GM21390 (cell line): ENCODE results near the gene BANP.
"Not testable (repeated sequence)": the region's sequence is repeated elsewhere in the genome, so short reads cannot be mapped to it uniquely, and the experiment has no call there.

Experiments used
- ATAC-seq: cut with Tn5 transposase; IDR thresholded peaks from one replicate; pipeline ENCODE4 v1.9.1; 2021; ENCODE audit not compliant: unreplicated experiment

Gene BANP

DNA sequence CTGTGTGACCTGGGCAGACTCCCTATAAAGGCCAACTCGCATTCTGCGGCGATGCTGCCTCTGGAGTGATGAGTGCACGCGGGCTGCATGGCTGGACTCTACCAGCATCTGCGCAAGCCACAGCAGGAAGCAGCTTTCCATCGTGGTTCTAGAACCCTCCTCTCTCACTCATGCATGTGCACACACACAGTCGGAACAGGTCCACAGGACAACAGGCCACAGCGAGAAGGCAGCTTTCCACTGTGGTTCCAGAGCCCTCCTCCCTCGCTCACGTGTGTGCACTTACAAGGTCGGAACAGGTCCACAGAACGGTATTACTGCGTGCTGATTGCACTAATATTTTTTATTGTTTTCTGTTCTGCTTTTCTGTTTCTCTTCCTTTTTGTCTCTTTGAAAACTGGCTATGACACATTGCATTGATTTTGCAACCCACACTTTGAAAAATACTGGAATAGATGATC is 92.9 kb downstream of the BANP start:
- ATAC-seq = peak; percentile 59

DNA sequence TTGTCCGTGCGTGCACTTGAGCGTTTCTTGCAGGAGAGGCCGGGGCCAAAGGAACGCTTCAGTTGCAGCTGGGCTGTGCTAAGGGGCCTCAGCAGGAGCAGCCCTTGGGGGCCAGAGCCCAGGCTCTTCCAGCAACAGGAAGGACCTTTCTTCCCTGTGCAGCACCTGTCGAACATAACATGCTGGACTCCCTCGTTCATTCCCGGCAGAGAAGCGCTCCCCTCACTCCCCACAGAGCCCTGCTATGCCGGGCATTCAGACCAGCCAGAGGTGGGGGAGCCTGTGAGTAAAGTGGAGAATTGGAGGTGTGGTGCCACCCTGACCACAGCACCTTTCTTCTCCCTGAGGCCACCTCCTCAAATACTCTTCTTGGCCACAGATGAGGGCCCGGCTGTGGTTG is 94.1 kb downstream of the BANP start:
- not testable (repeated sequence) for ATAC-seq

DNA sequence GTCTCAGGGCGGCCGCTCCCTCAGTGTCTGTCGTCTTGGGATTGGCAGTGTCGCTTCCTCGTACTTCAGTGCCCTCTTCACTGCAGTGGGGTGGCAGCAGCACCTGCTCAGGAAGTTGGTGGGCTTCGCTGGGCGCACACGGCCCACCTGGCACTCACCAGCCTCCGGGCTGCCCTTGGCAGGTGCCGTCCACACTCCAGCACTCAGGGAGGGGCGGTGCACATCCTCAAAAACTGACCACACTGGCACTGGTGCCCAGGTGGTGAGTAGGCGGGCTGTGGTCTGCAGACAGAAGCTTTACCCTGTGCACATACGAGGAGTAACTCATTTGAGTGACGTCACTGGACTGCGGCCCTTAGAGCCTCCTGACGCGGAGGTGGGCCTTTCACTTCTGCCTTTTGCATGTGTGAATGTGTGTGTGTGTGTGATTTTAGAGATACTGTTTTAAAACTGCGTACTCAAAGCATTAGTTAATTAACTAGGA is 94.6 kb downstream of the BANP start:
- ATAC-seq = peak; percentile 73

DNA sequence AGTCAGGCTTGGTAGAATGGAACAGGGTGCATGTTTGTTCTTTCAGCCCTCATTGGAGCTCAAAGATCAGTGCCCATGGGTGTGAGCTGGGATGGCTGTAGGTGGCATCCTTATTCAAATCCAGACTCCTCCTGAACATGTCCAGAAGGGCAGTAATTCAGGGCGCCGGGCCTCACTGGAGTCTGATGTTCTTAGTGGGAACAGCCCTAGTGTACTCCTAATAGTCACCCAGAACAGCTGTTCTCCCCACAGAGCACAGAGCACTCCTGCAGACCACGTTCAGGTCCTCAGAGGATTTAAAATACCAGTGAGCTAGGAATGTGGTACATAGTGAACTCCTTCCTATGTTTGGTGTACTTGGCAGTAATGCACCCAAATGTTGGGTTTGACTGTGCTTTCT is 96.2 kb downstream of the BANP start:
- no peak for ATAC-seq

DNA sequence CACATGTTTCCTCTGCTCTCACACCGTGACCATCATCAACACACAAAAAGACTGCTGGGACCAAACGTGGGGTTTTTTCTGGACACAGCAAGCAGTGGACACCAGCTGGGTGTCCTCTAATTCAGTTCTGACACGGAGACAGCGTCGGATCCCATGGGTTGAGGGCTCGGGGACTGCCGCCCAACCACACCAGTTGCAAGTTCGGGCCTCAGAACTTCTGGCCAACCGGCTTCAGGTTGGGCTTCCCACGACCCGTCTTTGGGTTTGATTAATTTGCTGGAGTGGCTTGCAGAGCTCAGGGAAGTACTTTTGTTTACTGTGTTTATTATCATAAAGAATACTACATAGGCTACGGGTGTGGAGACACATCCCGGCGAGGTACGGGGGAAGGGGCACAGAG is 97.8 kb downstream of the BANP start:
- no peak for ATAC-seq

DNA sequence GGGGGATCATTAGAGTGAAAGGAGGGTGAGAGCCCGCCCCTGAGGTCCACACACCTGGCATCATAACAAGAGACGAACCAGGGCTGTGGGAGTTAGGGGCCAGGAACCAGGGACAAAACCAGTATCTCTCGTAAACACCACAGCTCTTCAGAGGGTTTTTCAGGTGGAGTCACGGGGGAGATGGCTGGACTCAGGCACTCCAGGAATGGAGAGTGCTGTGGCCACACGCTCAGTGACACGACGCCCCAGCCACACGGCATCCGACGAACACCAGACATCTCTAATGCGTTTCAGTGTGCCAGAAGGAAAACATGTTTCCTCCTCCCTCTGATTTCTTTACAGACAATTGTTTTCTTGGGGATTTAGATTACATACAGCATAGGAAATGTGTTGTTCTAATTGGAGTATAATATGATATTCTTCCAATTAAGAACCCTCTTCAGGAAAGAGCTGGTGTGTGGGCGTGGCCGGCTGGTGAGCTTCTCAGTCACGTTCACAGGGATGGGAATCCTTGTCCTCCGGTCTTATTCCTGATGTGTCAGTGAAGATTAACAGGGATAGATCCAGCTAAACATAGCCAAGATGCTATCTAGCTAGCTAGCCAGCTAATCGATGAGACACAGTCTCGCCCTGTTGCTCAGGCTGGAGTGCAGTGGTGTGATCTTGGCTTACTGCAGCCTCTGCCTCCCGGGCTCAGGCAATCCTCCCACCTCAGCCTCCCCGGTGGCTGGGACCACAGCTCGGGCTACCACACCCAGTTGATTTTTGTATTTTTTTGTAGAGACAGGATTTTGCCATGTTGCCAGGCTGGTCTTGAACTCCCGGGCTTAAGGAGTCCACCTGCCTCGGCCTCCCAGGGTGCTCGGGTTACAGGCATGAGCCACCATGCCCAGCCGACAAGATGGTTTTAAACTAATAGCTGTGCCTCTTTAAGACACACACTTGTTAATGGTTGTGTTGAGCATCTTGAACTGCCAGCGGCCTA is 98.6 kb downstream of the BANP start:
- no peak for ATAC-seq

DNA sequence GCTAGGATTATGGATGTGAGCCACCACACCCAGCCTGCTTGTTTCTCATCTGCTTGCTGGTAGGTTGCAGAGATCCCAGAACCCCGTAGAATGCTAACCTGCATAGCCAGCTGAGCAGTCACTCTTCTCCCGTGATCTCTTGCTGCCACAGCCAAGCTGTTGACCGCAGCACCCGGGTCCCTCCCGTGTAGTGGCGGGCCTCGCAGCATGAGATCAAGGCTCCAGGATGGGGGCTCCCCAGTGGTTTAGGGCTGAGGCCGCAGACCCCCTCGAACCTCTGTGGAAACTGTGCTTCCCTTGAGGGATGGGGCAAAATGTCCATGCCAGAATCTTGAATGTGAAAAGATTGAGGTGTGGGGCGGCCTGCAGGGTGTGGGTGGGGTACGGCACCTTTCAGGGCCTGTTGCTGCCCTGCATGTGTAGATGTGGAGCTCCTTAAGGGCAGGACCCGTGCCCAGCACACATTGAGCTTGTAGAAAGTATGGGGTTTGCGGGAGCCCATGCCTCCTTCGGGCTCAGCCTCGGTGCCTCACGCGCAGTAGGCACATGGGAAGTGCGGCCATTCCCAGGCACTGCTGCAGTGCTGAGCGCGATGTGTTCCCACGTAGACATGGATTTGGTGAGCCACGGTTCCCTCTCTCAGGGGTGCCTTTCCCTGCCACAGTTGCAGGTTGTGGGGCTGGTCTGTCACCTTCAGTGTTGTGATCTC is 99.9 kb downstream of the BANP start:
- ATAC-seq = no peak

DNA sequence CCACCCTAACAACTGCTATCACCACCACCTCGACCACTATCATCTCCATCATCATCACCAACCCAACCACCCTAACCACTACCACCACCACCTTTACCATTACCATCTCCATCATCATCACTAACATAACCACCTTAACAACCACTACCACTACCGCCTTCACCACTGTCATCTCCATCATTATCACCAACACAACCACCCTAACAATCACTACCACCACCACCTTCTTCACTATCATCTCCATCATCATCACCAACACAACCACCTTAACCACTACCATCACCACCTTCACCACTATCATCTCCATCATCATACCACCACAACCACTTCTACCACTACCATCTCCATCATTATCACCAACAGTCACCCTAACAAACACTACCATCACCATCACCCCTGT is 101.4 kb downstream of the BANP start:
- ATAC-seq = no peak

DNA sequence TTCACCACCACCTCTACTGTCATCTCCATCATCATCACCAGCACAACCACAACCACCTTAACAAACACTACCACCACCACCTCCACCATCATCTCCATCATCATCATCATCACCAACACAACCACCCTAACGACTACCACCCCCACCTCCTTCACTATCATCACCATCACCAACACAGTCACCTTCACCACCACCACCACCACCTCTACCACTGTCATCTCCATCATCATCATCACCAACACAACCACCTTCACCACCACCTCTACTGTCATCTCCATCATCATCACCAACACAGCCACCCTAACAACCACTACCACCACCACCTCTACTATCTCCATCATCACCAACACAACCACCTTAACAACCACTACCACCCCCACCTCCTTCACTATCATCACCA is 102.2 kb downstream of the BANP start:
- not testable (repeated sequence) for ATAC-seq

DNA sequence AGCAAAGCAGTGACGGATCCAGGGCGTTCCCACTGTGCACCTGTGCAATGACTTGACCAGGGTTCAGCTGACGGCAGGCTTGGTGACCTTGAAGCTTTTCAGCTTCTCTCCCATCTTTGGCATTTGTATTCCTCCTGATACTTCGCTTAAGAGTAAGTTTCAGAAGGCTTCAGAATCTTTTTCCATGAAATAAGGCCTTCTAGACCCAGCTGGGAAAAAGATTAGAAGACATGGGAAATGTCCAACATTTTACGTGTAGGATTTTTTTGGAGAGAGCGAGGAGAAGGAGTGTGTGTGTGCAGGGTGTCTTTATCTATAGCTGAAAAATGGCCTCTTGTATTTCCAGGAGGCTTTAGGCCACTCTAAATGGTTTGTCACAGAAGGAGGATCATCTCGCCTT is 104.1 kb downstream of the BANP start:
- no peak for ATAC-seq

DNA sequence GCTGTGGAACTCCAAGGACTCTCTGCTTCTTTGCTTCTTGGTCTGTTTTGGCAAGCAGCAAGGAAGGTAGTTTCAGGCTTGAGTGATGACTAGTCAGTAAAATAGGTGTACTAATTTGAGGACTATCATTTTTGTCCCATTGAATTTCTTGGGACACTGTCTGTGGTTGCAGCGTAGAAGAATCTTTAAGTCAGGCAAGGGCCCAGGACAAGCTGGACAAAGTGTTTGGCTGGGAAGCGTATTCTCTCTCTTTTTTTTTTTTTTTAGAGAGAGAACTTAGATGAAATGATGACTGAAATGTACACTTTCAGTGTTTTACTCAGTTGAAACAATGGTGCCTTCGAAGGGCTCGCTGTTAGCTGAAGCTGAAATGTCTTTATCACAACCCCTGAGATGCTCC is 105.0 kb downstream of the BANP start:
- no peak for ATAC-seq

DNA sequence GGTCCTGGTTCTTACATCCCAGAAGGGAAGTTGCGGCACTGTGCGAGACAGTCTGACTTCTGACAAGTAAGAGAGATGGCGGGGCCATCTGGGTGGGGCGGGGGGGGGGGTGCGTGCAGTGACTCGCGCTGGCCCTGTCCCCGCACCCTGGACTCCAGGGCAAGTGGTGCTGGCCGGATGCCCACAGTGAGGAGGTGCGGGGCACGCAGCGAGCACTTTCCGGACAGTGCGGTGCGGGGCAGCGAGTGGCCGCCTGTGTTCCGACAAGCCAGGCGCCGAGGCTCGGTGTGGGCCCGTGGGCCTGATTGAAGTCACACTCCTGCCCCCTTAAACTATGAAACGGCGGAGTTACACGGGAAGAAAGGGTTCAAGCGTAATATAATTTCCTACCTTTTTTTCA is 106.4 kb downstream of the BANP start:
- ATAC-seq = no peak

DNA sequence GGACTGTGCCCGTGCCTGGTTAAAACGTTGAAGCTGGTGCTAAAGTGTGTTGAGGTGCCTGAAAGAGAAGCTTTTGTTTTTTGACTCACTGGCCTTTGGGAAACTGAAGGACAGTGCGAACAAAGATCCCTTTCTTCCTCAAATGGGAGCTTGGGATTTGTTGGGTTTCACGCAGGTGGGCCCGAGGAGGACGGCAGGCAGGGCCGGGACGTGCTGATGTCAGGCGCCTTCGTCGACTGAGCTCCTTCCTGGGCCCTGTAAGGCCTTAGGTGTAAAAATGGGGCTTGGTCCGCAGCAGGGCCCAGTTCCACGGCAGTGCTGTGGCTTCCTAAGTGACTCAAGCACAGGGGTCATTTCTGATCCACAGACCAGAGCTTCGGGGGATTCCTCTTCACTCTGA is 106.9 kb downstream of the BANP start:
- no peak for ATAC-seq

DNA sequence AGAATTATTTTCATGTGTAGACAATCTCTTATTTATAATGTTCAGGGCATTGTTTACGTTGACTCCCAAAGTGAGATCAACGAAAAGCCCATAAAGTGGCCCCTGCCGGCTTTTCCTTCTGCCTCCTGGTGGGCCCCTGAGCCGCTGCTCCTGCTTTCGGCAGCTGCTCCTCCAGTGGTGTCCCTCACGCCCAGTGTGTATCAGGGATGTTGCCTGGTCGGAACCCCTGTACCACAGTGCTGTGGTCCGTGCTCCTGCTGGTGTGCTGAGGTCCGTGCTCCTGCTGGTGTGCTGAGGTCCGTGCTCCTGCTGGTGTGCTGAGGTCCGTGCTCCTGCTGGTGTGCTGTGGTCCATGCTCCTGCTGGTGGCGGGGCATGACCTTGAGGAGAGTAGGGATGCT is 107.6 kb downstream of the BANP start:
- ATAC-seq = no peak

DNA sequence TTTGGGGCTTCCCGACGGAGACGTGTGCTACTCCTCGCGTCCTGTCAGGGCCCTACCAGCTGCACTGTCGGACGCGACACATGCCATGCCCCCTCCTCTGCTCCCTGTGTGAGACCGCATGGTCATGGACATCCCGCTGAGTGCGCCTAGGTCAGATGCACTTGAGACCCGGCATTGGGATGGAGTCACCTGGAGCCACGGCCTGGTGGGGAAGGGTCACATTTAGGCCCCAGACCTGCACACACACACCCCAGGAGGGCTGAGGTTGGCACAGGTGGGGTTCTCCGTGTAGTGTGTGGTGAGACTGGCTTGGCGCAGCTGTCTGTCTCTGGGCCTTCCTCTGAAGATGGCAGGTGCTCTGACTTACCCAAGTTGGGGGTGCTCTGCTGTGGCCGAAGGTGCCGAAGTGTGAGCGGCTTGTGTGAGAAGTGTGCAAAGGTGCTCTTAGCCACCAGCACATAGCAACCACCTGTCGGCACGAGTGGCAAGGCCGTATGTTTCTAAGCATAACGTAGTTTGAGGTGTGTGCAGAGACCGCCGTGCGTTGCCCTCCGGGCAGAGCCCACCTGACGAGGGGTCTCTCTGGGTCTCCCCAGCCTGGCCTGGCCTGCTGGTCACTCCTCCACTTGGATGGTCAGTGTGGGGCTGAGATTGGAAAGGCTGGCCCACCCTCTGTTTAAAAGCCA is 108.6 kb downstream of the BANP start:
- ATAC-seq = no peak

DNA sequence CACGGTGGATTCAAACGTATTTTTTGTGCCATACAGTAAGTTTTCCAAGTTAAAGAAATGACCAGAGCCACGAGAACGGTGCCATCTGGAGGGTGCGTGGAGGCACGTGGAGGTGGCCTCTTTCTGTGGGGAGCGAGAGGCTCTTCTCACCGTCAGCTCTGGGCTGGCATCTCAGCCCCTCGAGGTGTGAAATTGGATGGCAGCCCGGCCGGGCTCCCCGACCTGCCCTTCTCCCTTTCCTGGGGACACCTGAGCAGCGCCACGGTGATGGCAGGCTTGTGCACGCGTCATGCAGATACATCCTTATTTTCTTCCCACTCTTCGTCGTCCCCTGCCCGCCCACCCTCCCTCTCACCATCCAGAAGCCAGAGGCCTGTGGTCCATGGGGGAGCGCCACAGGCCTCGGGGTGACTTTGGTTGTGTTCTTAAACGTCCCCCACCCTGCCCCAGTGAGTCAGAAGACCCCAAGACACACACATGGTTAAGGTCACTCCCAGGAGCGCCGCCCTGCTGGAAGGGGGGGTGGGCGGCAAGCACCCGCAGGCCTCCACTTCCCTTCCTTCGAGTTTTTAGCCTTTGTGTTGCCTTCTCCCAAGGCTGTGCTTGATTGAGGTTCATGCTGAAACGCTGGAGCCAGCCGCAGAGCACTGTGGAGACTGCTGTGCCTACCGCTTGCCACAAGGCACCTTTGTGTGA is 109.4 kb downstream of the BANP start:
- no peak for ATAC-seq

DNA sequence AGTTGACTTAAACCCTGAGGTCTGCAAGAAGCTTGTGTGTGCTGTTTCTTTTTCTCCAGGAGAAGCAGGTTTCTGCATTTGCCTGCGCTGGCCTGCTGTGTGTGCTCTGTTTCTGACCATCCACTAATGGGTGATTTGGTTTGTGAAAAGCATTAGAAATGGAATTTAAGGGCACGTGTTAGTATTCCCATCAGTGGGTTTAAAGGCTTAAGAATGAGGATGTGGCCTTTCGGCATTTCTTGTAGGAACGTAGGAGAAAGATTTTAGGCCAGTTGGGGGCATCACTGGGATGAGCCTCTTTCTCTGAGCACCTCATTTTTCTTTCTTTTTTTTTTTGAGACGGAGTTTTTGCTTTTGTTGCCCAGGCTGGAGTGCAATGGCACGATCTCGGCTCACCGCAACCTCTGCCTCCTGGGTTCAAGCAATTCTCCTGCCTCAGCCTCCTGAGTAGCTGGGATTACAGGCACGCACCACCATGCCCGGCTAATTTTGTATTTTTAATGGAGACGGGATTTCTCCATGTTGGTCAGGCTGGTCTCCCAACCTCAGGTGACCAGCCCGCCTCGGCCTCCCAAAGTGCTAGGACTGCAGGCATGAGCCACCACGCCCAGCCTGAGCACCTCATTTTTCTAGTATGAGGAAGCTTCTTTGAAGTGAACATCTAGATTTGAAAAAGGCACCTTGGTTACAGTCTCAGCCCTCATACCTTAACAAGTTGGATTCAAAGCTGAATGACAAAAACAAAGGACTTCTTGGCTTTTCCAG is 110.3 kb downstream of the BANP start:
- ATAC-seq = no peak

DNA sequence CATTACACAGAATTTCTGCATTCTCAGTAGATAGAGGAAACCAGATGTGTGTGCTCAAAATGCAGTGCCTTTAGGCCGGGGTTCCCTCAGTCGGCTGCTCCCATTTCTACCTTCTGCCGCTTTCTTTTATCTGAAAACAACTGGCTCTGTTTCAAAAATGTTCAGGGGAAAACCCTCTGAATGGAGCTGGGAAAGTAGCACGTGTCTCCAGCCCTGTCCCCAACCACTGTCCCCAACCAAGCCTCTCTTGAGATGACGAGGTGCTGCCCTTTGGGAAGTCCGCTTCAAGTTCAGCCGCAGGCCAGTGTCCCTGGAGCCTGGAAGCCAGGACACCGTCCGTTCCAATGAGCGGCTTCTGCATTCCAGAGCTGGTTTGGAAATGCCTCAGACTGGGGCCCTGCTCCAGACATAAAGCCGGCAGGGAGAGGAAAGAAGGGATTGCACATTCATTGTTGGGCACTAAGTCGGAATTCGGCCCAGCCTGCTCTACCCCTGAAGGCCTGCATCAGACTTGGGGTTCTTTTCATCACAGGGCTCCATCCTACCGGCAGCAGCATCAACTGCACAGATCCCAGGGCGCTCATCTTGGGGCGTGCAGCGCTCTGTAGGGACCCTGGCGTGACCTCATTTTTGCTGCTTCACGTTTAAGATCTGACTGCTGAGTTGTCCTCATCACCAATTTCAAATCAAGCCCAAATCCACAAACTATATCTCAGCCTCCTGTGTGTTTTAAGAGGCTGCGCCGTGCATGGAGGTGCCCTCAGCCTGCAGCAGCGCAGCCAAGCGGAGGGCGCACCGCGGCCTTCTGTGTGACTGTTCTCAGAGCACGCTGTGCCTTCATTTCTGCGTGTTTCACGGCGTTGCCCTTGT is 111.3 kb downstream of the BANP start:
- ATAC-seq = no peak

DNA sequence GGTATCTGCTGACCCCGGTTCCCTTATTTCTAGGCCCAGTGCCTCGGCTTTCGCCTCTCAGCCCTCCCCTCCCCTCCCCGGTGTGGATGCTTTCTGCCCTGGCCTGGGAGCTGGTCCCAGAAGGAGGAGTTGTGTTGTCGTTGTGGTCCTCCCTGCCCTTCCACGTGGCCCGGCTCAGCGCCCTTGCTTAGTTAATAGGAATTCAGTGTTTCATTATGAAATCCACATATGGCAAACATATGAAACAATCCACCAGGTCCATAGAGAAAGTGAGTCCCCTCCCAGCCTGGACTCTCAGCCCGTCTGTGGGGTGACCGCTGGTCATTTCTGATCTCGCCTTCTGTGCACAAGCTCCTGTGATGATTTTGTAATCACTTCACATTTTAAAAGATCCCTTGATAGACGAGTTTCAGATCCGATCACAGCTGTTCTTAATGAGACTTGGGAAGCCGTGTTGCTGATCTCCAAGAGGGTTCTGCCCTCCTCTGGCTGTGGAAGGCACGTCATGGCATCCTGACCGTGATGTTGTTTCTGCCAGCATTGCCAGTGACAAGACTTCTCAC is 112.1 kb downstream of the BANP start:
- ATAC-seq = no peak
